DND-41 (cell line): ENCODE measurements around the gene CNN3.

Source experiments
- CTCF ChIP-seq: IDR thresholded peaks from 2 replicates; pipeline ENCODE4 v1.5.1; 2012; ENCODE audit warnings: borderline replicate concordance, low read length, moderate library complexity, mild to moderate bottlenecking; ENCODE audit not compliant: poor library complexity, severe bottlenecking; ENCODE audit errors: extremely low read depth
- EZH2 ChIP-seq: IDR thresholded peaks from 3 replicates; pipeline ENCODE4 v1.6.1; 2012; ENCODE audit warnings: borderline replicate concordance, low read depth, mild to moderate bottlenecking, moderate library complexity, low read length, inconsistent platforms; ENCODE audit not compliant: severe bottlenecking

- no peak for TF ChIP-seq CTCF
- TF ChIP-seq EZH2: no peak
These were observed 27.6 kb upstream of the CNN3 start for GRCh38 chr1:94954263-94955220.
